Measurements from ENCODE around the gene C10orf62. TPM values are rescaled to one million over a fixed set of nuclear protein-coding genes. Genes with fewer than 3 reads are reported as not detected.

Gene C10orf62
- polyA plus RNA-seq, 1 donor (not counting 4 experiments of a cell fraction or from before 2014, with no cell fraction given), result not detected

DNA sequence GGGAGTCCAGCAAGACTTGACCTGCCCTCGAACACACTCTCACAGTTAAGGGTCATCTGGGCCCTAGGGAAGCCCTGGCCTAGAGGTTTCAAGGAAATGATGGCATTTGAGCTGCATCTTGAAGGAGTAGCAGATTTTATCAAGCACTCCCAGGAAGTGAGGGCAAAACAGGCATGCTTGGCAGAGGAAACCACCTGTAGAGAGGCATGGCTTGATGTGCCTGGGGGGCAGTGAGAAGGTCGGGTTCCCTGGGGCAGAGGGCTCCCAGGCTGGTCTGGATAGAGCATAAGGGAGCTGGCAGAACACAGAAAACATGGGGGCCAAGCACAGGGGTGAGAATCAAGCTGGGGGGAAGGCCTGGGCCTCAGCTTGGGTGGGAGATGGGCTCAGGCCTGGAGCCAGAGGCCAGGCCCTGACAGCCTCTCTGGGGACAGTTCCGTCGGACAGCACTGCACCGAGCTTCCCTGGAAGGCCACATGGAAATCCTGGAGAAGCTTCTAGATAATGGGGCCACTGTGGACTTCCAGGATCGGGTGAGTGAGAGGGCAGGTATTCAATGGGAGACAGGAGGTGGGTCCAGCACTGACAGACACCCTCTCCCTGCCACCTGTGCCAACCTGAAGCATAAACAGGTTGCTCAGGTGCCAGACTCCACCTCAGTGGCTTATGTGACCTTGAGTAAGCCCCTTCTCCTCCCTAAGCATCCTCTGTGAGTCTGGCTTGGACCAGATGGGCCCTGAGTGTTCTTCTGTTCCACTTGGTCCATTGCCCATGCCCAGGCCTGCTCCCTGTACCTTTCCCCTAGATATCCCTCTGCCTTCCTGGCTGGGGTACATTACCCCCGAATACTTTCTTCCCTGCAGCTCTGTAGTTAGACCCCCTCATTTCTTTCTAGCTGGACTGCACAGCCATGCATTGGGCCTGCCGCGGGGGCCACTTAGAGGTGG, 8.8 kb upstream of the C10orf62 start:
- TF ChIP-seq, protein P1, sequence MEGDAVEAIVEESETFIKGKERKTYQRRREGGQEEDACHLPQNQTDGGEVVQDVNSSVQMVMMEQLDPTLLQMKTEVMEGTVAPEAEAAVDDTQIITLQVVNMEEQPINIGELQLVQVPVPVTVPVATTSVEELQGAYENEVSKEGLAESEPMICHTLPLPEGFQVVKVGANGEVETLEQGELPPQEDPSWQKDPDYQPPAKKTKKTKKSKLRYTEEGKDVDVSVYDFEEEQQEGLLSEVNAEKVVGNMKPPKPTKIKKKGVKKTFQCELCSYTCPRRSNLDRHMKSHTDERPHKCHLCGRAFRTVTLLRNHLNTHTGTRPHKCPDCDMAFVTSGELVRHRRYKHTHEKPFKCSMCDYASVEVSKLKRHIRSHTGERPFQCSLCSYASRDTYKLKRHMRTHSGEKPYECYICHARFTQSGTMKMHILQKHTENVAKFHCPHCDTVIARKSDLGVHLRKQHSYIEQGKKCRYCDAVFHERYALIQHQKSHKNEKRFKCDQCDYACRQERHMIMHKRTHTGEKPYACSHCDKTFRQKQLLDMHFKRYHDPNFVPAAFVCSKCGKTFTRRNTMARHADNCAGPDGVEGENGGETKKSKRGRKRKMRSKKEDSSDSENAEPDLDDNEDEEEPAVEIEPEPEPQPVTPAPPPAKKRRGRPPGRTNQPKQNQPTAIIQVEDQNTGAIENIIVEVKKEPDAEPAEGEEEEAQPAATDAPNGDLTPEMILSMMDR (optimal IDR thresholded peaks at IDR 0.05 in 1 of 3, IDR thresholded peaks at IDR 0.05 in 1 of 3, conservative IDR thresholded peaks at IDR 0.05 in 1 of 3; ENCODE audit: extremely low read depth in 1 of 3, insufficient read depth in 2 of 3, low read length in 3 of 3), result no peak
- TF ChIP-seq EZH2 (IDR thresholded peaks at IDR 0.05; ENCODE audit: low read length), result no peak
- Histone ChIP-seq H3K36me3 (ENCODE audit: control insufficient read depth in 2 of 2, extremely low read depth in 1 of 2, insufficient read depth in 2 of 2, low read length in 2 of 2) (no peaks in the 10 kb centered on the region), H3K27ac (ENCODE audit: control insufficient read depth, insufficient read depth, low read length) (no peak overlapping the region), H3K4me2 (ENCODE audit: control insufficient read depth, extremely low read depth, insufficient read depth, low read depth, low read length) (no peak overlapping the region), H3K4me1 (ENCODE audit: control insufficient read depth, extremely low read depth, insufficient read depth, low read length) (peaks cover 16% of the 10 kb centered on the region), H3K9me3 (ENCODE audit: control insufficient read depth, low read depth, low read length) (no peaks in the 10 kb centered on the region), H2AFZ (ENCODE audit: control insufficient read depth, low read length) (no peak overlapping the region), H3K79me2 (ENCODE audit: control insufficient read depth, insufficient read depth, low read length) (no peaks in the 10 kb centered on the region), H3K27me3 (ENCODE audit: control insufficient read depth, extremely low read depth, insufficient read depth, low read length) (no peaks in the 10 kb centered on the region), H4K20me1 (ENCODE audit: control insufficient read depth, extremely low read depth, insufficient read depth, low read length) (no peaks in the 10 kb centered on the region), H3K9ac (ENCODE audit: control insufficient read depth, extremely low read depth, insufficient read depth, low read length) (no peak overlapping the region), H3K9me1 (ENCODE audit: control insufficient read depth, extremely low read depth, insufficient read depth, low read length) (no peaks in the 10 kb centered on the region), H3K4me3 (ENCODE audit: control insufficient read depth in 2 of 3, extremely low read depth in 1 of 3, insufficient read depth in 2 of 3, low read depth in 1 of 3, low read length in 3 of 3) (no peak overlapping the region)
- DNase-seq (ENCODE audit: low read depth, low spot score) (no peak), FAIRE-seq (no peak)
- dilution Hi-C loops (cut with MboI; ENCODE audit: extremely low pct_ligation_motif_present, low sequenced_read_pairs), result no loop called here

DNA sequence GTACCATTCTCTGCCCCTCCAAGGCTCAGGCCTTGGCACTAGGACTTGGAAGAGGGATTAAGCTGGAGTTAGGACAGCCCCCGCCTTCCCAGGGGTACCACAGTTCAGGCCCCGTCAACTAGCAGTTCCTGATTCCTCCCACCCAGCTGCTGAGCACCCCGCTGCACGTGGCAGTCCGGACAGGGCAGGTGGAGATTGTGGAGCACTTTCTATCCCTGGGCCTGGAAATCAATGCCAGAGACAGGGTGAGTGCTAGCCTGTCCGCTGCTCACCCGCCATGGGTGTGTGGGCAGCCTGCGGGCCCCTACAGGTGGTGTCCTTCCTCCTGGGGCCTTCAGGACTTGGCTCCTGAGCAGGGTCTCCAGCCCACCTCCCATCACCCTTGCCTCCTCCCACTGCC, 7.4 kb upstream of the C10orf62 start:
- dilution Hi-C loops (cut with MboI; ENCODE audit: extremely low pct_ligation_motif_present, low sequenced_read_pairs), result no loop called here
- H3K27ac ChIP-seq (ENCODE audit: control insufficient read depth, insufficient read depth, low read length), result no peak overlapping the region
- H3K9ac ChIP-seq (ENCODE audit: control insufficient read depth, extremely low read depth, insufficient read depth, low read length), result no peak overlapping the region
- H2AFZ ChIP-seq (ENCODE audit: control insufficient read depth, low read length), result no peak overlapping the region
- no peaks in the 10 kb centered on the region for H3K9me1 ChIP-seq (ENCODE audit: control insufficient read depth, extremely low read depth, insufficient read depth, low read length)
- no peak for FAIRE-seq
- H3K4me1 ChIP-seq (ENCODE audit: control insufficient read depth, extremely low read depth, insufficient read depth, low read length), result peaks cover 16% of the 10 kb centered on the region
- H3K27me3 ChIP-seq (ENCODE audit: control insufficient read depth, extremely low read depth, insufficient read depth, low read length), result no peaks in the 10 kb centered on the region
- no peaks in the 10 kb centered on the region for H3K9me3 ChIP-seq (ENCODE audit: control insufficient read depth, low read depth, low read length)
- TF ChIP-seq, protein P1 (optimal IDR thresholded peaks at IDR 0.05 in 1 of 3, IDR thresholded peaks at IDR 0.05 in 1 of 3, conservative IDR thresholded peaks at IDR 0.05 in 1 of 3; ENCODE audit: extremely low read depth in 1 of 3, insufficient read depth in 2 of 3, low read length in 3 of 3), result no peak
- TF ChIP-seq EZH2 (IDR thresholded peaks at IDR 0.05; ENCODE audit: low read length), result no peak
- H3K36me3 ChIP-seq (ENCODE audit: control insufficient read depth in 2 of 2, extremely low read depth in 1 of 2, insufficient read depth in 2 of 2, low read length in 2 of 2), result no peaks in the 10 kb centered on the region
- no peaks in the 10 kb centered on the region for H3K79me2 ChIP-seq (ENCODE audit: control insufficient read depth, insufficient read depth, low read length)
- no peak overlapping the region for H3K4me3 ChIP-seq (ENCODE audit: control insufficient read depth in 2 of 3, extremely low read depth in 1 of 3, insufficient read depth in 2 of 3, low read depth in 1 of 3, low read length in 3 of 3)
- DNase-seq (ENCODE audit: low read depth, low spot score), result no peak
- no peak overlapping the region for H3K4me2 ChIP-seq (ENCODE audit: control insufficient read depth, extremely low read depth, insufficient read depth, low read depth, low read length)
- H4K20me1 ChIP-seq (ENCODE audit: control insufficient read depth, extremely low read depth, insufficient read depth, low read length), result no peaks in the 10 kb centered on the region

All from keratinocyte (primary cell).